Mucosa of rectum (tissue), 2 donors: ENCODE data around the gene AGBL1.

ENCODE experiments used
- H3K27ac ChIP-seq, 2 donors: one replicate each; pipeline ENCODE4 v1.7.0; 2013; ENCODE audit warnings: inconsistent platforms in 2 of 2, low read depth in 2 of 2, low read length in 2 of 2
- H3K27me3 ChIP-seq, 2 donors: one replicate each; pipeline ENCODE4 v1.7.0; 2013; ENCODE audit warnings: low read length in 2 of 2; ENCODE audit not compliant: control insufficient read depth in 2 of 2, insufficient read depth in 2 of 2
- H3K36me3 ChIP-seq, 2 donors: one replicate each; pipeline ENCODE4 v1.7.0; 2013; ENCODE audit warnings: low read length in 2 of 2; ENCODE audit not compliant: control insufficient read depth in 2 of 2, insufficient read depth in 2 of 2
- H3K4me1 ChIP-seq, 2 donors: one replicate each; pipeline ENCODE4 v1.7.0; 2013; ENCODE audit warnings: low read length in 2 of 2, mild to moderate bottlenecking in 1 of 2; ENCODE audit not compliant: control insufficient read depth in 2 of 2, insufficient read depth in 2 of 2
- H3K4me3 ChIP-seq, 2 donors: one replicate each; pipeline ENCODE4 v1.7.0; 2013; ENCODE audit warnings: low read length in 2 of 2
- H3K9ac ChIP-seq, 2 donors: one replicate each; pipeline ENCODE4 v1.7.0; 2013; ENCODE audit warnings: low read length in 2 of 2, low read depth in 1 of 2, mild to moderate bottlenecking in 1 of 2
- H3K9me3 ChIP-seq, 2 donors: one replicate each; pipeline ENCODE4 v1.7.0; 2013; ENCODE audit warnings: low read length in 2 of 2; ENCODE audit not compliant: control insufficient read depth in 2 of 2
- donor health status: healthy.
- donor health status: Normal muscosa, but diverticular disease.

AGBL1 gene

GRCh38 chr15:86911022-86911421 lies 831.4 kb downstream of the AGBL1 start:
- H3K4me1 ChIP-seq = no peaks in the 10 kb centered on the region
- no peak overlapping the region for H3K9ac ChIP-seq

DNA sequence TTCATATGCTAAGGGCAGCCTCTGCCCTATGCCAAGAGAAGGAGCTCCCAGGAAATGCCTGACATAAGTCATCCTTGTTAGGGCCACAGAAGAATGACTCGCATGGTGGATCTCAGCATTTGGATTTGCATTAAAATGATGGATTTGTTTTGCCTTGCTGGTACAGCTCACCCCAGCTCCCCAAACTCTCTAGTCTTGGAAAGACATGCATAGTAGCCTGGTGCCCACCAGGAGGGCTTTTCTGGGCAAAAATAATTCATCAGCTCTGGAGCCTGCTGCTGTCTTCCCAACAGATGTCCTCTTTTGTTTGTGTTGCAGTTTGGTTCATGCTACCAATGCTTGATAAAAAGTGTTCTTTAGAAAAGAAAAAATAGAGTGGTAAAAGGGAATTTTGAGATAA lies 833.0 kb downstream of the AGBL1 start:
- Histone ChIP-seq H3K9ac (no peak overlapping the region), H3K27me3 (no peaks in the 10 kb centered on the region), H3K9me3 (no peaks in the 10 kb centered on the region), H3K27ac (no peak overlapping the region), H3K4me3 (no peak overlapping the region), H3K36me3 (no peaks in the 10 kb centered on the region), H3K4me1 (no peaks in the 10 kb centered on the region)

More at GRCh38 chr15:86911022-86911421, 831.4 kb downstream of the AGBL1 start:
- no peaks in the 10 kb centered on the region for H3K27me3 ChIP-seq
- H3K36me3 ChIP-seq = no peaks in the 10 kb centered on the region
- H3K4me3 ChIP-seq = no peak overlapping the region
- H3K9me3 ChIP-seq = no peaks in the 10 kb centered on the region
- H3K27ac ChIP-seq = no peak overlapping the region

DNA sequence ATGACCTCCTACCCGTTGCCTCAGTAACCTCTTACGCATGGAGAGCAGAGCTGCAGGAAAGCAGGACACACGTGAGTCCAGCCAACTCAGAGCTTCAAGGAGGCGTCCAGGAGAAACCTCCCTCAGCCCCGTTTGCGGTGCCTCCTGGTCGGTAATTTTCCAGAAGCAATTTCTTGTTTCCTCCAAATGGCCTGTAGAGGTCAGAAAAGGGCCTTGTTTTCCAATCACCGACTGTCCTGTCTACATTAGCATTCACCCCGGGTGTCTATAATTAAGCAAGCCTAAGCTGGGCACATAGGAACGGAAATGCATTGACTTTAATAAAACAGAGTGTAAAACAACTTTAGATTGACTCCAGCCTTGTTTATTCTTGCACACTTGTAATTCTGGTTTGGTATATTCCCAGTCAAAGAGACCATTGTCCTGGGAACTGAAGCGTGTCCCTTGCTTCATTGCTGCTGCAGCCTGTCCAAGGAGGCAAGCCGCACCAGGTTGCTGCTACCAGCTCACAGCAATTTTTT lies 836.2 kb downstream of the AGBL1 start:
- no peak overlapping the region for H3K9ac ChIP-seq
- no peak overlapping the region for H3K27ac ChIP-seq
- no peaks in the 10 kb centered on the region for H3K4me1 ChIP-seq
- H3K9me3 ChIP-seq = no peaks in the 10 kb centered on the region
- H3K36me3 ChIP-seq = no peaks in the 10 kb centered on the region
- no peak overlapping the region for H3K4me3 ChIP-seq
- no peaks in the 10 kb centered on the region for H3K27me3 ChIP-seq

DNA sequence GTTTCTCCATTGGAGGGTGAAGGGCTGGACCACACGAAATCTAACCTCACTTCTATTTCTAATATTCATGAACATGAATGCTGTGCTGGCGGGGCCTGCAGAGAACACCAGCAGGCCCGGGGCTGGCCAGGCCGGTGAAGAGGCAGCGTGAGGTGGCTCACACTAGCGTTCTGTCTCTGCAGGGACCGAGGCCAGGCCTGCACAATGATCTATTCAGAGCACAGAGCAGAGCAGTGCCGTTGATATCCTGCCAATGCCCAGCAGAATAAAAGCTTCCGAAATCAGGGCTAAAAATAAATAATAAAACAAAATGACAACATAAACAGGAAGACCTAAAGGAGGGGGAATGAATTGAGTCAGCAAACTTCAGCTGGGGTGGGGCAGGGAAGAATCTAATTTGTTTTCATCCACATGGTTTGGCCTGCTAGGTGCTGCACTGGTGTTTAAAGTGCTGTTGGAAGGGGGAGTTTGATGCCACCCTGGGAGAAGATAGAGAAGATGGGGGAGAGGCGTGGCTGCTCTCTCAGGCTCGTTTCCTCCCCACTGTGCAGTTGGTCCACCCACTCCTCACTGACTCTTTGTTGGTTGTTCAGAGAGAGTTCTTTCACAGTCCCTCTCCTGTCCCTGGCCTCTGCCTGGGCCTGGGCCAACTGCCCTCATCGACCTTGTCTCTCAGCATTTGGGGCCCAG lies 837.1 kb downstream of the AGBL1 start:
- Histone ChIP-seq H3K36me3 (no peaks in the 10 kb centered on the region), H3K4me1 (no peaks in the 10 kb centered on the region), H3K27me3 (no peaks in the 10 kb centered on the region), H3K27ac (no peak overlapping the region), H3K9ac (no peak overlapping the region), H3K9me3 (no peaks in the 10 kb centered on the region), H3K4me3 (no peak overlapping the region)

DNA sequence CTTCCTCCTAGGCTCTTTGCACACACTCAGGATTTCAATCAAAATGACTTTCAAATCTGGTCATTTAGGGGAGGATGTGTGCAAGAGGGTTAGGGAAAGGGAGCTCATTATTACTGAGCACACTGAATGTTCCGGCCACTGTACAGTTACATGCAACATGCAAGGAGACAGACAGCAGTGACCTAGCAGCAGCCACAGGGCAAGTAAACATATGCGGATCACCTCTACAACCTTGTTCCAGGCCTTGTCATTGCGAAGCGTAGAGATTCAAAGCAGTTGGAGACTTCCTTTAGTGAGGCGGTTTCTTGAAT lies 837.6 kb downstream of the AGBL1 start:
- Histone ChIP-seq H3K36me3 (no peaks in the 10 kb centered on the region), H3K4me3 (no peak overlapping the region), H3K9ac (no peak overlapping the region), H3K4me1 (no peaks in the 10 kb centered on the region), H3K27me3 (no peaks in the 10 kb centered on the region), H3K27ac (no peak overlapping the region), H3K9me3 (no peaks in the 10 kb centered on the region)

DNA sequence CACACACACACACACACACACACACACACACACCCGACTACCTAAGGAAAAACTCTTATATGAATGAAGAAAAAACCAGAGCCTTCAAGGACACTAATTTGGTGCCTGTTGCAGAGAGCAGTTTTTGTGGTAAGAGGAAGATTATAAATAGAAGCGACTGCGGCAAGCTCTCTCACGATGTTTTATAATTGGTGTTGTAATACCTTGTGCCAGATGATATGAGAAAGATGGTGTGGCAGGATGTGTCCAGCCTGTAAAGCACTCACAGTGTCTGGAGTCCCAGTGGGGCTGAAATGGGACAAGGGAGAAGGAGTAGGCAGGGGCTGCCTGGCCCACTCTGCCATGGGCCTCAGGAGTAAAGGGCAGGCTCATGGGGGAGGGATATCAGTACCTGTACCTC lies 839.9 kb downstream of the AGBL1 start:
- no peaks in the 10 kb centered on the region for H3K4me1 ChIP-seq
- H3K27me3 ChIP-seq = no peaks in the 10 kb centered on the region
- H3K9me3 ChIP-seq = no peaks in the 10 kb centered on the region
- H3K36me3 ChIP-seq = no peaks in the 10 kb centered on the region
- no peak overlapping the region for H3K9ac ChIP-seq
- no peak overlapping the region for H3K4me3 ChIP-seq
- H3K27ac ChIP-seq = no peak overlapping the region

- Histone ChIP-seq H3K27ac (no peak overlapping the region), H3K36me3 (no peaks in the 10 kb centered on the region), H3K4me3 (no peak overlapping the region), H3K27me3 (no peaks in the 10 kb centered on the region), H3K4me1 (no peaks in the 10 kb centered on the region), H3K9me3 (no peaks in the 10 kb centered on the region), H3K9ac (no peak overlapping the region)
Observed at GRCh38 chr15:86929461-86929860, 849.8 kb downstream of the AGBL1 start.

DNA sequence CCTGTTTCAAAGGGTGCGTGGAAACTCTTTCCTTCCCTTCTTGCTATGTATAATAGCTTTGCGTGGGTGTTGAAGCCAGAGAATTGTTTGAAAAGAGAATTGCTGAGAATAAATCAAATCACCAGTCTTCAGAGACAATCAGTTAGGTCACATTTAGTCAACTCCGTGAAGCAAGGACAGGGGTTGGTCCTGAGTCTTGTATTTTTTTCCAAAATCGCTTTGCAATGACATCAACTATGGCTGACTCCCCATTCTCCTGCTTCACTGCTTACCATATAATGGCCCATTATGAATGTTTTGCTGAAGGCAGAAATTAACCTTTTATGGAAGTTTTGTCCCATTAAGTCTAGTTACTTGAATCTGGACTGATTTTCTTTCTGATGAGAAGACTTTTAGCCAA lies 852.8 kb downstream of the AGBL1 start:
- Histone ChIP-seq H3K9me3 (no peaks in the 10 kb centered on the region), H3K4me1 (no peaks in the 10 kb centered on the region), H3K27ac (no peak overlapping the region), H3K27me3 (no peaks in the 10 kb centered on the region), H3K9ac (no peak overlapping the region), H3K4me3 (no peak overlapping the region), H3K36me3 (no peaks in the 10 kb centered on the region)

DNA sequence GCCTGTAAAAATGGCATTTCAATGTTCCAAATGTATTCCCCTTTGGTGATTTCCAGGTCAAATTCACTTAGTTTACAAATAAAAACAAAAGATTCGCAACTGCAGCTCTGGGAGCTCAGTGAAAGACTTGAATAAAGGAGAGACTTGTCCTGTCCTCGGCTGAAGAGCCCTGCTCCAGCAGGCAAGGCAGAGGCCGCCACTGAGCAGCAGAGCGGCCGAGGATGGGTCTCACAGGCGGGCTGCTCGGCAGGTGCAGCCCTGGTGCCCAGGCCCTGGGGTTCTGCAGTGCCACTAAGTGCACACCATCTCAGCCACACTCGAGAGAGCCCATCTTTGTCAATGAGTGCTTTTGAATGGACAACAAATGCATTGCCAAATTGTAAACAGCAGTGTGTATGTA lies 856.2 kb downstream of the AGBL1 start:
- Histone ChIP-seq H3K27ac (no peak overlapping the region), H3K9ac (no peak overlapping the region), H3K27me3 (no peaks in the 10 kb centered on the region), H3K4me1 (no peaks in the 10 kb centered on the region), H3K9me3 (no peaks in the 10 kb centered on the region), H3K4me3 (no peak overlapping the region), H3K36me3 (no peaks in the 10 kb centered on the region)

DNA sequence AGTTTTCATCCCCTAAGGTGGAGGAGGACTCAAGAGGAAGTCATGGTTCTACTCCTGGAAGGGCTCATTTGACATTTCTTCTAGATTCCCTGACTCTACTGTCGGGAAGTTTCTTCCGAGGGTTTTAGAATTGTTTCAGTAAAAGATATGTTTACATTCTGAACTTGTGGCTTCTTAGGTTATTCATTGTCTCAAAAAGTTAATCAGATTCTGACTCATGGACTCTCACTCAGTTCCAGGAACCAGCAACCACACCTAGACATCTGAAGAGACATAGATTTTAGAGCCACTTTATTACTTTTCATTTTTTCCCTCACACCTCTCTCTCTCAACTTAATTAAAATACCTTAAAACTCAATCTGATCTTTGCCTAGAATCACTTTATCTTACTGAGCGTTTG lies 862.6 kb downstream of the AGBL1 start:
- Histone ChIP-seq H3K27me3 (no peaks in the 10 kb centered on the region), H3K4me1 (no peaks in the 10 kb centered on the region), H3K9ac (no peak overlapping the region), H3K4me3 (no peak overlapping the region), H3K36me3 (no peaks in the 10 kb centered on the region), H3K27ac (no peak overlapping the region), H3K9me3 (no peaks in the 10 kb centered on the region)

- no peaks in the 10 kb centered on the region for H3K9me3 ChIP-seq
- no peak overlapping the region for H3K27ac ChIP-seq
- H3K27me3 ChIP-seq = no peaks in the 10 kb centered on the region
- H3K4me3 ChIP-seq = no peak overlapping the region
- no peaks in the 10 kb centered on the region for H3K36me3 ChIP-seq
- no peak overlapping the region for H3K9ac ChIP-seq
- H3K4me1 ChIP-seq = no peaks in the 10 kb centered on the region
Observed at GRCh38 chr15:86948719-86949118, 869.0 kb downstream of the AGBL1 start.
